ENCODE measurements around the gene PAPOLG. TPM values are rescaled to one million over a fixed set of nuclear protein-coding genes. Genes with fewer than 3 reads are reported as not detected.

PAPOLG gene
- total RNA-seq, 1 donor from 2014 or later, result 15.1 TPM

GRCh38 chr2:60715561-60715960 is 40.5 kb upstream of the PAPOLG start:
- no peaks in the 10 kb centered on the region for H3K9me3 Mint-ChIP-seq (ENCODE audit: unreplicated experiment)
- H3K27ac Mint-ChIP-seq (ENCODE audit: unreplicated experiment), result no peak overlapping the region
- peak; percentile 36 for DNase-seq (ENCODE audit: extremely low spot score, unreplicated experiment)
- H3K27me3 Mint-ChIP-seq (ENCODE audit: unreplicated experiment), result peaks cover 2% of the 10 kb centered on the region
- H3K36me3 Mint-ChIP-seq (ENCODE audit: unreplicated experiment), result no peaks in the 10 kb centered on the region
- no peaks in the 10 kb centered on the region for H3K4me1 Mint-ChIP-seq (ENCODE audit: unreplicated experiment)
- no peak for TF ChIP-seq CTCF (IDR thresholded peaks at IDR 0.05)
- H3K4me3 Mint-ChIP-seq (ENCODE audit: unreplicated experiment), result no peak overlapping the region

- no peaks in the 10 kb centered on the region for H3K36me3 Mint-ChIP-seq (ENCODE audit: unreplicated experiment)
- no peak overlapping the region for H3K4me3 Mint-ChIP-seq (ENCODE audit: unreplicated experiment)
- no peaks in the 10 kb centered on the region for H3K4me1 Mint-ChIP-seq (ENCODE audit: unreplicated experiment)
- TF ChIP-seq CTCF (IDR thresholded peaks at IDR 0.05), result no peak
- DNase-seq (ENCODE audit: extremely low spot score, unreplicated experiment), result no peak
- no peak overlapping the region for H3K27ac Mint-ChIP-seq (ENCODE audit: unreplicated experiment)
- H3K27me3 Mint-ChIP-seq (ENCODE audit: unreplicated experiment), result peaks cover 2% of the 10 kb centered on the region
- no peaks in the 10 kb centered on the region for H3K9me3 Mint-ChIP-seq (ENCODE audit: unreplicated experiment)
These were observed 38.4 kb upstream of the PAPOLG start for GRCh38 chr2:60717691-60718090.

GRCh38 chr2:60719331-60719730 is 36.7 kb upstream of the PAPOLG start:
- TF ChIP-seq CTCF (IDR thresholded peaks at IDR 0.05), result no peak
- Mint-ChIP-seq H3K4me1 (ENCODE audit: unreplicated experiment) (no peaks in the 10 kb centered on the region), H3K4me3 (ENCODE audit: unreplicated experiment) (no peak overlapping the region), H3K27me3 (ENCODE audit: unreplicated experiment) (peaks cover 7% of the 10 kb centered on the region), H3K9me3 (ENCODE audit: unreplicated experiment) (no peaks in the 10 kb centered on the region), H3K27ac (ENCODE audit: unreplicated experiment) (no peak overlapping the region), H3K36me3 (ENCODE audit: unreplicated experiment) (no peaks in the 10 kb centered on the region)
- DNase-seq (ENCODE audit: extremely low spot score, unreplicated experiment), result no peak

- Mint-ChIP-seq H3K4me1 (ENCODE audit: unreplicated experiment) (no peaks in the 10 kb centered on the region), H3K36me3 (ENCODE audit: unreplicated experiment) (no peaks in the 10 kb centered on the region), H3K4me3 (ENCODE audit: unreplicated experiment) (no peak overlapping the region), H3K9me3 (ENCODE audit: unreplicated experiment) (peaks cover 5% of the 10 kb centered on the region), H3K27ac (ENCODE audit: unreplicated experiment) (no peak overlapping the region), H3K27me3 (ENCODE audit: unreplicated experiment) (peaks cover 13% of the 10 kb centered on the region)
- no peak for DNase-seq (ENCODE audit: extremely low spot score, unreplicated experiment)
- TF ChIP-seq CTCF (IDR thresholded peaks at IDR 0.05), result no peak
These were observed 30.6 kb upstream of the PAPOLG start for GRCh38 chr2:60725466-60725865.

GRCh38 chr2:60728855-60729254 is 27.2 kb upstream of the PAPOLG start:
- DNase-seq (ENCODE audit: extremely low spot score, unreplicated experiment), result no peak
- H3K36me3 Mint-ChIP-seq (ENCODE audit: unreplicated experiment), result no peaks in the 10 kb centered on the region
- no peaks in the 10 kb centered on the region for H3K4me1 Mint-ChIP-seq (ENCODE audit: unreplicated experiment)
- H3K9me3 Mint-ChIP-seq (ENCODE audit: unreplicated experiment), result peaks cover 5% of the 10 kb centered on the region
- TF ChIP-seq CTCF (IDR thresholded peaks at IDR 0.05), result no peak
- no peak overlapping the region for H3K27ac Mint-ChIP-seq (ENCODE audit: unreplicated experiment)
- H3K4me3 Mint-ChIP-seq (ENCODE audit: unreplicated experiment), result no peak overlapping the region
- peaks cover 19% of the 10 kb centered on the region for H3K27me3 Mint-ChIP-seq (ENCODE audit: unreplicated experiment)

Data from osteocyte (in vitro differentiated cells).